Ectodermal cell (in vitro differentiated cells): Measurements from ENCODE around the gene SYNGR3.
A peak's percentile ranks its signal among the peaks of the same experiment; 100 is the strongest.
"Not testable (repeated sequence)": the region's sequence is repeated elsewhere in the genome, so short reads cannot be mapped to it uniquely, and the experiment has no call there.

Source experiments
- H3K27ac ChIP-seq: 2 replicates; pipeline ENCODE4 v1.7.0; 2013; ENCODE audit warnings: mild to moderate bottlenecking, low read depth, low read length; ENCODE audit not compliant: insufficient read depth, poor library complexity, severe bottlenecking
- H3K27me3 ChIP-seq: 2 replicates; pipeline ENCODE4 v1.7.0; 2013; ENCODE audit warnings: mild to moderate bottlenecking, low read length; ENCODE audit not compliant: insufficient read depth, control insufficient read depth, poor library complexity, severe bottlenecking
- H3K36me3 ChIP-seq: one replicate; pipeline ENCODE4 v1.7.0; 2013; ENCODE audit warnings: low read length; ENCODE audit not compliant: control insufficient read depth, insufficient read depth
- H3K4me1 ChIP-seq: one replicate; pipeline ENCODE4 v1.7.0; 2013; ENCODE audit warnings: low read length; ENCODE audit not compliant: control insufficient read depth, insufficient read depth
- H3K4me3 ChIP-seq: 2 replicates; pipeline ENCODE4 v1.7.0; 2013; ENCODE audit warnings: low read depth, low read length, control low read depth; ENCODE audit not compliant: insufficient read depth
- H3K9me3 ChIP-seq: 2 replicates; pipeline ENCODE4 v1.7.0; 2013; ENCODE audit warnings: mild to moderate bottlenecking, low read length, moderate library complexity; ENCODE audit not compliant: control insufficient read depth
- WGBS, 2 experiments: methylation state at CpG; one replicate each; pipeline ENCODE4 v1.1.7; 2013; ENCODE audit warnings: missing lambda C conversion rate in 2 of 2; 5-methylcytosine and 5-hydroxymethylcytosine counted together

The SYNGR3 gene

DNA sequence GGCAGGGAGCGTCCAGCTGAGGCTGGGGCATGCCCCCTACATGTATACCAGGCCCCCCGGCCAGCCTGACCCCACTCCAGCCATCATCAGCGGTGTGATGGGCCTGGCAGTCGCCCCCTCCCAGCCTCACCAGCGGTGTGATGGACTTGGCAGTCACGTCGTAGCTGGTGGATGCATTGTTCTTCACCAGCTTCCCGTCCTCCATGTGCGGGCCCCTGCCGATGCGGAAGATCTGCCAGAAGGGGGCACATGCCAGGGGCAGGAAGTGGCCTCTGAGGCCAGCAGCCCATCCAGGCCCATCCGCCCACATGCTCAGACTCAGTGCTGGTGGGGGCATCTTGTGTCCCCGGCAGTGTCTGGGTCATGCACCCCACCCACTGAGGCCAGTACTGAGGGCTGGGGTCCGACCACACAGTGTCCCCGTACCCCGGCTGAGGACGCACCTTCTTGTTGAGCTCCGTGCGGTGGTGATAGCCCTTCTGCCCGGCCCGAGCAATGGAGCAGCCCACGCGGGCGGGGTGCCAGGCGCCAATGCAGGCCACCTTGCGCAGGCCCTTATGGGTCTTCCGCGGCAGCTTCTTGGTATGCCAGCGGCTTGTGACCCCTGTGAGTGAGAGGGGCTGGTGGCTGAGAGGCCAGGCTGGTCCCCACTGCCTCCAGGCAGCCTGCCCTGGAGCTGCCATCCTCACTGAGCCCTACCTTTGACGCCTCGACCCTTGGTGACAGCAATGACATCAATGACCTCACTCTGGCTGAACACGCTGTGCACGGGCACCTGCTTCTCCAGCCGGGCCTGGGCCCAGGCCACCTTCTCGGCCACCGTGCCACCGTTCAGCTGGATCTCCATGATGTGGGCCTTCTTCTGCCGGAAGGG, 43.0 kb upstream of the SYNGR3 start:
- no peaks in the 10 kb centered on the region for H3K27me3 ChIP-seq
- no peaks in the 10 kb centered on the region for H3K9me3 ChIP-seq
- peaks cover 5% of the 10 kb centered on the region for H3K4me1 ChIP-seq
- H3K36me3 ChIP-seq: no peaks in the 10 kb centered on the region
- no peak overlapping the region for H3K27ac ChIP-seq
- 93% methylated on average over 38 of the region's 38 CpGs for WGBS, 2 experiments
- no peak overlapping the region for H3K4me3 ChIP-seq

DNA sequence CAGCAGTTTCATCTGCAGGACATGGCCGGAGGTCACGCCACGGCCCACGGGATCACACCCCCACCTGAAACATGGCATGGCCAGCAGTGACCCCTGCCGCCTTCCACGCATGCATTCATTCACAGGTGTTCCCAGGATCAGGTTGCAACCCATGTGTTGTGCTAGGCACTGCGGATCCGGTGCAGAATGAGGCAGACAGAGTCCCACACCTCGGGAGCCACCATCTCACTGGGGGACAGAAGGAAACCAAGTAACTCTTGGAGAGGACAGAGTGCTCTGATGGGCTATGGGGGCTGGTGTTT, 42.5 kb upstream of the SYNGR3 start:
- 93 to 94% methylated on average over 9 of the region's 9 CpGs for WGBS, 2 experiments
- H3K36me3 ChIP-seq: no peaks in the 10 kb centered on the region

DNA sequence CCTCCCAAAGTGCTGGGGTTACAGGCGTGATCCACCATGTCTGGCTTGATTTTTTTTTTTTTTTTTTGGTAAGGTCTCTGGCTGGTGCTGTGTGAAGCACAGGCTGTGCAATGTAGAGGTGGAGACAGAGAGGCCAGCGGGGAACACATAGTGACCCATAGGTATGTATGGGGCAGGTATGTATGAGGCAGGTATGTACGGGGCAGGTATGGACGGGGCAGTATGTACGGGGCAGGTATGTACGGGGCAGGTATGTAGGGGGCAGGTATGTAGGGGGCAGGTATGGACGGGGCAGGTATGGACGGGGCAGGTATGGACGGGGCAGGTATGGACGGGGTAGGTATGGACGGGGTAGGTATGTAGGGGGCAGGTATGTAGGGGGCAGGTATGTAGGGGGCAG, 40.3 kb upstream of the SYNGR3 start:
- Histone ChIP-seq H3K36me3 (no peaks in the 10 kb centered on the region), H3K4me3 (no peak overlapping the region), H3K27ac (no peak overlapping the region), H3K27me3 (no peaks in the 10 kb centered on the region), H3K4me1 (no peaks in the 10 kb centered on the region), H3K9me3 (no peaks in the 10 kb centered on the region)
- 95 to 96% methylated on average over 11 of the region's 11 CpGs for WGBS, 2 experiments

More for the DNA sequence above, 42.5 kb upstream of the SYNGR3 start:
- no peak overlapping the region for H3K4me3 ChIP-seq
- H3K4me1 ChIP-seq: peaks cover 2% of the 10 kb centered on the region
- H3K9me3 ChIP-seq: no peaks in the 10 kb centered on the region
- H3K27me3 ChIP-seq: no peaks in the 10 kb centered on the region
- no peak overlapping the region for H3K27ac ChIP-seq

DNA sequence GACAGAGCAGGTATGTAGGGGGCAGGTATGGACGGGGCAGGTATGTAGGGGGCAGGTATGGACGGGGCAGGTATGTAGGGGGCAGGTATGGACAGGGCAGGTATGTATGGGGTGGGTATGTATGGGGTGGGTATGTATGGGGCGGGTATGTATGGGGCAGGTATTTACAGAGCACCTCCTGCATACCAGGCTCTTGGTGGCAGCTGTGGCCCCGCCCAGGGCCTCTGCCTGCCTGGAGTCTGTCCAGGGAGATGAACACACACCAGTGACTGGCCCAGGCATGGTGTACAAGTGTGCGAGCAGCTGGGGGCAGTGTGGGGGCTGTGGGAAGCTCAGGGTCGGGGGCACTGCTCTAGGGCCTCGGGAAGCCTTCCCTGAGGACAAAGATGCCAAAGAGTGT, 39.7 kb upstream of the SYNGR3 start:
- Histone ChIP-seq H3K27me3 (no peaks in the 10 kb centered on the region), H3K4me3 (no peak overlapping the region), H3K9me3 (no peaks in the 10 kb centered on the region), H3K4me1 (no peaks in the 10 kb centered on the region), H3K36me3 (no peaks in the 10 kb centered on the region), H3K27ac (no peak overlapping the region)
- WGBS, 2 experiments: 89% methylated on average over 7 of the region's 7 CpGs

DNA sequence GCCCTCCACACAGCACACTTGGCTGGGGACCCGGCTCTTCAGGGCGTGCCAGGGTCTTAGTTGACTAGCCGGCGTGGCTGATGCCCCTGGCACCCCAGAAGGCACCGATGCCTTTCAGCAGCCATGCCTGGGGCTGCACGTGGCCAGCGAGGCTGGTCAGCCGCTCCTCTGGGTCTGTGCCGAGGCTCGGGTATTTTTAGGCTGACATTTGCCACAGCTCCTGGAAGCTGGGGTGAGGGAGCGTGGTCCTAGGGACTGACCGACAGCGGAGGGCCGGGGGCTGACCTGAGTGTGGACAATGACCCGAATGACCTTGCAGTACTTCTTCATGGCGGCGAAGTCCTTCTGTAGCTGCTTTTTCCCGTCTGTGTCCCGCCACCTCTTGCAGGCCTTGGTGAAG, 39.2 kb upstream of the SYNGR3 start:
- Histone ChIP-seq H3K9me3 (no peaks in the 10 kb centered on the region), H3K4me3 (no peak overlapping the region), H3K4me1 (no peaks in the 10 kb centered on the region), H3K27me3 (no peaks in the 10 kb centered on the region), H3K36me3 (no peaks in the 10 kb centered on the region), H3K27ac (no peak overlapping the region)
- 93 to 94% methylated on average over 19 of the region's 19 CpGs for WGBS, 2 experiments

DNA sequence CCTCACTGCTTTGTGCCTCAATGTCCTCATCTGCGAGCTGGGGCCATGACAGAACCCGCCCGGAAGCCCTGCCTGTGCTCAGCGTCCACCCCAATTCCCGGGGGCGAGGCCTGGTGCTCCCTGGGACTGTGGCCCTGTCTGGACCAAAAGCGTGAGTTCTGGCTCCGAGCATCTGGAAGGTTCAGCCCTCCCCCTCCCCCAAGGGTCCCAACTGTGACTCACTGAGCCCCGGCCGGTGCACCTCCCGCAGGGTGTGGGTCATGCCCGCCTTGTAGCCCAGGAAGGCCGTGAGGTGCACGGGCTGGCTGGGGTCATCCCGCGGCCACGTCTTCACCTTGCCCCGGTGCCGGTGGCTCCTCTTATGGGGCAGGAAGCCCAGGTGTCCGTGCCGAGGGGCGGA, 36.0 kb upstream of the SYNGR3 start:
- WGBS, 2 experiments: 94 to 95% methylated on average over 22 of the region's 22 CpGs
- no peak overlapping the region for H3K4me3 ChIP-seq

DNA sequence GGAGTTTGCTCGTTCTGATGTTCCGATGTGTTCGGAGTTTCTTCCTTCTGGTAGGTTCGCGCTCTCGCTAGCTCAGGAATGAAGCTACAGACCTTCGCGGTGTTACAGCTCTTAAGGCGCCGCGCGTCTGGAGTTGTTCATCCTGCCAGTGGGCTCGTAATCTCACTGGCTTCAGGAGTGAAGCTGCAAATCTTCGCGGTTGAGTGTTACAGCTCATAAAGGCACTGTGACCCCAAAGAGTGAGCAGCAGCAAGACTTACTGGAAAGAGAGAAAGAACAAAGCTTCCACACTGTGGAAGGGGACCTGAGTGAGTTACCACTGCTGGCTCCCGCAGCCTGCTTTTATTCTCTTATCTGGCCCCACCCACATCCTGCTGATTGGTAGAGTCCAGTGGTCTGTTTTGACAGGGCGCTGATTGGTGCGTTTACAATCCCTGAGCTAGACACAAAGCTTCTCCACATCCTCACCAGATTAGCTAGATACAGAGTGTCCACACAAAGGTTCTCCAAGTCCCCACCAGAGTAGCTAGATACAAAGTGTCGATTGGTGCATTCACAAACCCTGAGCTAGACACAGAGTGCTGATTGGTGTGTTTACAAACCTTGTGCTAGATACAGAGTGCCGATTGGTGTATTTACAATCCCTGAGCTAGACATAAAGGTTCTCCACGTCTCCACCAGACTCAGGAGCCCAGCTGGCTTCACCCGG, 32.2 kb upstream of the SYNGR3 start:
- H3K36me3 ChIP-seq, H3K9me3 ChIP-seq, H3K27me3 ChIP-seq, H3K27ac ChIP-seq, H3K4me1 ChIP-seq, H3K4me3 ChIP-seq: not testable (repeated sequence)
- 93 to 94% methylated on average over 19 of the region's 22 CpGs for WGBS, 2 experiments

More for the DNA sequence above, 36.0 kb upstream of the SYNGR3 start:
- peaks cover under 1% of the 10 kb centered on the region for H3K27me3 ChIP-seq
- H3K4me1 ChIP-seq: no peaks in the 10 kb centered on the region
- H3K36me3 ChIP-seq: no peaks in the 10 kb centered on the region
- no peaks in the 10 kb centered on the region for H3K9me3 ChIP-seq
- no peak overlapping the region for H3K27ac ChIP-seq

DNA sequence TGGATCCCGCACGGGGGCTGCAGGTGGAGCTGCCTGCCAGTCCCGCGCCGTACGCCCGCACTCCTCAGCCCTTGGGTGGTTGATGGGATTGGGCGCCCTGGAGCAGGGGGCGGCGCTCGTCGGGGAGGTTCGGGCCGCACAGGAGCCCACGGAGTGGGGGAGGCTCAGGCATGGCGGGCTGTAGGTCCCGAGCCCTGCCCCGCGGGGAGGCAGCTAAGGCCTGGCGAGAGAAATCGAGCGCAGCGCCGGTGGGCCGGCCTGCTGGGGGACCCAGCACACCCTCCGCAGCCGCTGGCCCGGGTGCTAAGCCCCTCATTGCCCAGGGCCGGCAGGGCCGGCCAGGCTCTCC, 31.7 kb upstream of the SYNGR3 start:
- H3K4me3 ChIP-seq, H3K27ac ChIP-seq, H3K36me3 ChIP-seq, H3K9me3 ChIP-seq, H3K27me3 ChIP-seq: not testable (repeated sequence)
- WGBS, 2 experiments: 95 to 96% methylated on average over 30 of the region's 30 CpGs
- H3K4me1 ChIP-seq: peaks cover 15% of the 10 kb centered on the region

DNA sequence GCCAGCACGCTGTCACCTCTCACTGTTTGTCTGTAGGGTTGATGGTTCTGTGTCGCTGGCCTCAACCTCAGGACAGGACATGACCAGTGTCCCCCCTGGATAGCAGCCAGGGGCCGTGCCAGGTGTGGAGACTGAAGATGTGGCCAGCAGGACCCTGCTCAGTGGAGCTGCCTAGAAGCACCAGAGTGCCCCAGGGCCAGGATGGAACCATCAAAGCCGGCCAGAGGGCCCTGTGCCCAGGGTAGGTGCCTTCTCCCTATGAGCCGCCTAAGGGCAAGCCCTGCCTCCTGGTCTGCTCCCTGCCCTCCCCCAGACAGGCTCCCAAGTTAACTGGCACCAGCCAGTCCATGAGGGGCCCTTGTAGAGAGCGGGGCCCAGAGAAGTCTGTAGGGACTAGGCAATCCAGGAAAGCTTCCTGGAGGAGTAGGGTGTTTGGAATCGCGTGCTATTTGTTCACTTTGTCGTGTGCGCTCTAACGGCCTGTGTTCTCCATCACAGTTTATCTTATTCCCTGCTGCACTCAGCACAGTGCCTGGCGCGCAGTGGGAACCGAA, 31.0 kb upstream of the SYNGR3 start:
- Histone ChIP-seq H3K36me3 (peaks cover 5% of the 10 kb centered on the region), H3K4me1 (peaks cover 21% of the 10 kb centered on the region), H3K4me3 (peak overlapping the region; percentile 93), H3K27ac (no peak overlapping the region), H3K27me3 (peaks cover 4% of the 10 kb centered on the region), H3K9me3 (no peaks in the 10 kb centered on the region)
- 64 to 65% methylated on average over 14 of the region's 14 CpGs for WGBS, 2 experiments

DNA sequence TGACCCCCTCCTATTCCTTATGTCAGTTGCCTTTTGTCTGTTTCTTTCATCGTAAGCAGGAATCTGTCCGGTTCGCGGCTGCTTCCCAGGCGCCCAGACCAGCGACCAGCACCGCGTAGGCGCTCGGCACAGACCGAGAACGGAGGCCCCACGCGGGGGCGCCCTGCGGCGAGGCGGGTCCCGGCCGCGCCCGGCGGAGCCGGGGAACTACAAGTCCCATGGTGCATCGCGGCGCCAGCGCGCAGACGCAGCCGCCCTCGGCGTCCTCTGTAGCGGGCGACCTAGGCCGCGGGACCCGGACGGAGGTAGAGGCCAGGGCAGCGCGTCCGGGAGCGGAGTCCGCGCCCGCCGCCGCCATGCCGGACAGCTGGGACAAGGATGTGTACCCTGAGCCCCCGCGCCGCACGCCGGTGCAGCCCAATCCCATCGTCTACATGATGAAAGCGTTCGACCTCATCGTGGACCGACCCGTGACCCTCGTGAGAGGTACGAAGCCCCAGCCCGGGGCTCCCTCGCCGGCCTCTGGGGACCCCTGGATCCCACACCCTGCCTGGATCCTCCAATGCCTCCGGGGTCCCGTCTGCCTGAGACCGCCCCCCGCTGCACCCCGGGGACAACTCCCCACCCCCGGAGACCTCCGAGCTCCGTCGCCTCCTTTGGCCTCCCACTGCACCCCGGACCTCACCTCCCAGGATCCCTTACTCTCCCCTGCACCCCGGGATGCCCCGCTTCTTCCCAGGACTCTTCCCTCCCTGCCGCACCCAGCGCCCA, 30.3 kb upstream of the SYNGR3 start, which contains the start of gene NDUFB10:
NDUFB10 (plus strand) TSS at position 270 of the 771 bp plus-strand sequence; CDS start at position 357, 87 bp downstream.
- Histone ChIP-seq H3K4me3 (peak within 1 kb of the TSS; percentile 93), H3K4me1 (peaks cover 21% of the 10 kb centered on the region), H3K36me3 (peaks cover 5% of the 10 kb centered on the region), H3K27ac (peak within 1 kb of the TSS; percentile 55), H3K9me3 (no peaks in the 10 kb centered on the region), H3K27me3 (peaks cover 4% of the 10 kb centered on the region)
- WGBS, 2 experiments: 0 to 1% methylated on average over 79 of the region's 79 CpGs
